Measurements from ENCODE around the gene FAAH.
"Not testable (repeated sequence)": the region's sequence is repeated elsewhere in the genome, so short reads cannot be mapped to it uniquely, and the experiment has no call there.

FAAH gene

GRCh38 chr1:46394108-46394871 is at the start of gene FAAH:
FAAH (plus strand) TSS chr1:46394317; CDS start chr1:46394349, 32 bp downstream.
- DNase-seq: no peak

- DNase-seq: no peak
These were observed 49.6 kb upstream of the FAAH start for GRCh38 chr1:46344481-46344880.

- DNase-seq: no peak
These were observed 48.8 kb upstream of the FAAH start for GRCh38 chr1:46345281-46345680.

GRCh38 chr1:46352363-46352762 is 41.8 kb upstream of the FAAH start:
- no peak for DNase-seq

GRCh38 chr1:46355920-46356319 is 38.2 kb upstream of the FAAH start:
- not testable (repeated sequence) for DNase-seq

- DNase-seq: no peak
These were observed 32.0 kb upstream of the FAAH start for GRCh38 chr1:46362158-46362557.

GRCh38 chr1:46363121-46363520 is 31.0 kb upstream of the FAAH start:
- DNase-seq: no peak

GRCh38 chr1:46364612-46365011 is 29.5 kb upstream of the FAAH start:
- DNase-seq: no peak

- DNase-seq: not testable (repeated sequence)
These were observed 28.3 kb upstream of the FAAH start for GRCh38 chr1:46365796-46366195.

- no peak for DNase-seq
These were observed 27.0 kb upstream of the FAAH start for GRCh38 chr1:46367072-46367471.

- DNase-seq: not testable (repeated sequence)
These were observed 26.4 kb upstream of the FAAH start for GRCh38 chr1:46367701-46368100.

- DNase-seq: no peak
These were observed 25.3 kb upstream of the FAAH start for GRCh38 chr1:46368791-46369190.

GRCh38 chr1:46369542-46370213 is 24.4 kb upstream of the FAAH start:
- DNase-seq: no peak

GRCh38 chr1:46370214-46370633 is 23.9 kb upstream of the FAAH start:
- no peak for DNase-seq

- no peak for DNase-seq
These were observed 21.7 kb upstream of the FAAH start for GRCh38 chr1:46372431-46372830.

GRCh38 chr1:46379996-46380395 is 14.1 kb upstream of the FAAH start:
- DNase-seq: no peak

GRCh38 chr1:46380508-46380907 is 13.6 kb upstream of the FAAH start:
- DNase-seq: no peak

- no peak for DNase-seq
These were observed 607 bp upstream of the FAAH start for GRCh38 chr1:46393510-46393909.

- no peak for DNase-seq
These were observed 852 bp downstream of the FAAH start for GRCh38 chr1:46394872-46395465.

GRCh38 chr1:46396441-46397398 is 2.6 kb downstream of the FAAH start:
- no peak for DNase-seq

- no peak for DNase-seq
These were observed 5.2 kb downstream of the FAAH start for GRCh38 chr1:46399307-46399706.

GRCh38 chr1:46400421-46400820 is 6.3 kb downstream of the FAAH start:
- no peak for DNase-seq
